Stomach (tissue), 4 donors: ENCODE measurements around the gene SLC5A12.

Source experiments
- EP300 ChIP-seq: sonication (generic); formaldehyde crosslinking; IDR thresholded peaks from one replicate; pipeline ENCODE4 v1.6.1; 2017; ENCODE audit warnings: antibody characterized with exemption
- POLR2A ChIP-seq, 4 donors: fragments of 450-650 bp; IDR thresholded peaks; one replicate each; pipeline ENCODE4 v1.6.1; 2016; ENCODE audit warnings: antibody characterized with exemption in 4 of 4, control low read depth in 2 of 4, mild to moderate bottlenecking in 1 of 4, moderate library complexity in 1 of 4
- POLR2AphosphoS5 ChIP-seq, 3 donors: sonication (generic); formaldehyde crosslinking; IDR thresholded peaks; one replicate each; pipeline ENCODE4 v1.6.1; 2016; ENCODE audit warnings: antibody characterized with exemption in 3 of 3
- TF ChIP-seq, protein P1 (sequence below), 7 experiments: fragments of 450-650 bp in 4 of 7; fragments of 200-600 bp in 3 of 7; sonication (generic) in 3 of 7; IDR thresholded peaks; one replicate each; pipeline ENCODE4 v1.5.1; 2016 to 2019; ENCODE audit warnings: antibody characterized with exemption in 7 of 7, control low read depth in 2 of 7, mild to moderate bottlenecking in 1 of 7

DNA sequence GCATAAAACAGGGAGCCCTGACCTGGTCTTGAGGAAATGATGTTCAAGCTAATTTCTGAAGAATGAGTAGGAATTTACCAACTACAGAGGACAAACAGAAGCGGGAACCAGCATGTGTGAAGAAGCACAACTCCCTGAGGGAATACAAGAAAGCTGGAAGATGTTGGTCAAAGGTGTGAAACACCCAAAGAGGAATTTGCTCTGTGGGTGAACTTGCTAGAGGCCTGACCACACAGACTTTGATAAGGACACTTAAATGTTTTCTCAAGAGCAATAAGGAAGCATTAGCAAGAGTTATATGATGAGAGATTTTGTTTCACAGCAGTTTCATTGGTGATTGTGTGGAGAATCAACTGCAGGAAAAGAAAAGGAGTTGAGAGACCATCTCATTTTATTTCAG is 17.6 kb downstream of the SLC5A12 start:
- no peak for TF ChIP-seq POLR2A (IDR thresholded peaks at IDR 0.05)
- TF ChIP-seq, protein P1, sequence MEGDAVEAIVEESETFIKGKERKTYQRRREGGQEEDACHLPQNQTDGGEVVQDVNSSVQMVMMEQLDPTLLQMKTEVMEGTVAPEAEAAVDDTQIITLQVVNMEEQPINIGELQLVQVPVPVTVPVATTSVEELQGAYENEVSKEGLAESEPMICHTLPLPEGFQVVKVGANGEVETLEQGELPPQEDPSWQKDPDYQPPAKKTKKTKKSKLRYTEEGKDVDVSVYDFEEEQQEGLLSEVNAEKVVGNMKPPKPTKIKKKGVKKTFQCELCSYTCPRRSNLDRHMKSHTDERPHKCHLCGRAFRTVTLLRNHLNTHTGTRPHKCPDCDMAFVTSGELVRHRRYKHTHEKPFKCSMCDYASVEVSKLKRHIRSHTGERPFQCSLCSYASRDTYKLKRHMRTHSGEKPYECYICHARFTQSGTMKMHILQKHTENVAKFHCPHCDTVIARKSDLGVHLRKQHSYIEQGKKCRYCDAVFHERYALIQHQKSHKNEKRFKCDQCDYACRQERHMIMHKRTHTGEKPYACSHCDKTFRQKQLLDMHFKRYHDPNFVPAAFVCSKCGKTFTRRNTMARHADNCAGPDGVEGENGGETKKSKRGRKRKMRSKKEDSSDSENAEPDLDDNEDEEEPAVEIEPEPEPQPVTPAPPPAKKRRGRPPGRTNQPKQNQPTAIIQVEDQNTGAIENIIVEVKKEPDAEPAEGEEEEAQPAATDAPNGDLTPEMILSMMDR (IDR thresholded peaks at IDR 0.05) = no peak
- no peak for TF ChIP-seq EP300
- no peak for TF ChIP-seq POLR2AphosphoS5 (IDR thresholded peaks at IDR 0.05)
